Neural progenitor cell (in vitro differentiated cells): ENCODE results near the gene DDX25. TPM values are rescaled to one million over a fixed set of nuclear protein-coding genes. Genes with fewer than 3 reads are reported as not detected.
A peak's percentile ranks its signal among the peaks of the same experiment; 100 is the strongest.

Experiments used
- DNase-seq: peaks from one replicate; pipeline ENCODE4 v3.0.0-alpha.2; 2016; ENCODE audit warnings: low spot score
- H2AFZ ChIP-seq: fragments of 200-600 bp; sonication (generic); replicated peaks from 2 replicates; pipeline ENCODE4 v1.6.1; 2016; ENCODE audit warnings: antibody characterized with exemption
- H3F3A ChIP-seq: fragments of 200-600 bp; sonication (generic); 2 replicates; pipeline ENCODE4 v1.6.1; 2016; ENCODE audit warnings: antibody characterized with exemption, low read depth
- H3K27ac ChIP-seq: fragments of 200-600 bp; sonication (generic); 2 replicates; pipeline ENCODE4 v1.5.1; 2016; ENCODE audit warnings: mild to moderate bottlenecking
- H3K27me3 ChIP-seq: fragments of 200-600 bp; sonication (generic); 2 replicates; pipeline ENCODE4 v1.6.1; 2016; ENCODE audit warnings: mild to moderate bottlenecking, moderate library complexity
- H3K36me3 ChIP-seq: fragments of 200-600 bp; sonication (generic); 2 replicates; pipeline ENCODE4 v1.5.1; 2016
- H3K4me1 ChIP-seq: fragments of 200-600 bp; sonication (generic); 2 replicates; pipeline ENCODE4 v1.6.1; 2016; ENCODE audit warnings: mixed run types
- H3K4me2 ChIP-seq: fragments of 200-600 bp; sonication (generic); 2 replicates; pipeline ENCODE4 v1.6.1; 2016
- H3K4me3 ChIP-seq: fragments of 200-600 bp; sonication (generic); 2 replicates; pipeline ENCODE4 v1.5.1; 2016
- H3K79me2 ChIP-seq: fragments of 200-600 bp; sonication (generic); 2 replicates; pipeline ENCODE4 v1.6.1; 2016; ENCODE audit warnings: low read depth
- H3K9ac ChIP-seq: fragments of 200-600 bp; sonication (generic); 2 replicates; pipeline ENCODE4 v1.6.1; 2016
- H3K9me3 ChIP-seq: fragments of 200-600 bp; sonication (generic); 2 replicates; pipeline ENCODE4 v1.5.1; 2016; ENCODE audit warnings: low read depth
- H4K20me1 ChIP-seq: fragments of 200-600 bp; sonication (generic); 2 replicates; pipeline ENCODE4 v1.6.1; 2016; ENCODE audit warnings: low read depth
- H3K27ac Mint-ChIP-seq: 3 replicates; pipeline ENCODE4 v1.8.0; 2021; ENCODE audit warnings: mixed read lengths
- H3K27me3 Mint-ChIP-seq: 2 replicates; pipeline ENCODE4 v1.8.0; 2022; ENCODE audit warnings: low read depth, mild to moderate bottlenecking, inconsistent platforms, moderate library complexity, mixed read lengths; ENCODE audit not compliant: insufficient read depth
- H3K36me3 Mint-ChIP-seq: 3 replicates; pipeline ENCODE4 v1.8.0; 2021; ENCODE audit warnings: mixed read lengths
- H3K4me1 Mint-ChIP-seq: 3 replicates; pipeline ENCODE4 v1.8.0; 2021; ENCODE audit warnings: mixed read lengths
- H3K4me3 Mint-ChIP-seq: 3 replicates; pipeline ENCODE4 v1.8.0; 2021; ENCODE audit warnings: mild to moderate bottlenecking, moderate library complexity, mixed read lengths
- H3K9me3 Mint-ChIP-seq: 3 replicates; pipeline ENCODE4 v1.8.0; 2020; ENCODE audit warnings: mixed read lengths
- CTCF ChIP-seq: fragments of 200-600 bp; sonication (generic); IDR thresholded peaks from 2 replicates; pipeline ENCODE4 v1.5.1; 2017; ENCODE audit warnings: antibody characterized with exemption, mild to moderate bottlenecking
- EZH2 ChIP-seq: fragments of 200-600 bp; sonication (generic); IDR thresholded peaks from 2 replicates; pipeline ENCODE4 v1.6.1; 2017; ENCODE audit warnings: antibody characterized with exemption, mild to moderate bottlenecking, moderate library complexity
- EZH2phosphoT487 ChIP-seq: fragments of 200-600 bp; sonication (generic); IDR thresholded peaks from 2 replicates; pipeline ENCODE4 v1.6.1; 2017; ENCODE audit warnings: antibody characterized with exemption
- total RNA-seq: library from RNA; depleted of rRNA; stranded (reverse); fragments of >200 nt; gene quantifications from 2 replicates; pipeline ENCODE4 v1.2.3, GENCODE V29; 2015; ENCODE audit warnings: low replicate concordance

Gene DDX25
- total RNA-seq, 1 donor from 2014 or later: 12.4 TPM

- Mint-ChIP-seq H3K9me3 (no peaks in the 10 kb centered on the region), H3K27me3 (no peaks in the 10 kb centered on the region), H3K4me1 (peaks cover 15% of the 10 kb centered on the region), H3K36me3 (no peaks in the 10 kb centered on the region), H3K27ac (no peak overlapping the region), H3K4me3 (no peak overlapping the region)
- Histone ChIP-seq H4K20me1 (no peaks in the 10 kb centered on the region), H2AFZ (no peak overlapping the region), H3K36me3 (no peaks in the 10 kb centered on the region), H3K9me3 (no peaks in the 10 kb centered on the region), H3K79me2 (no peaks in the 10 kb centered on the region), H3F3A (no peaks in the 10 kb centered on the region), H3K4me1 (peaks cover 8% of the 10 kb centered on the region), H3K27me3 (no peaks in the 10 kb centered on the region), H3K9ac (no peak overlapping the region), H3K27ac (no peak overlapping the region), H3K4me2 (no peak overlapping the region), H3K4me3 (no peak overlapping the region)
- no peak for DNase-seq
- TF ChIP-seq EZH2phosphoT487 (no peak), EZH2 (no peak), CTCF (no peak)
Measured at GRCh38 chr11:125924384-125925007, 20.2 kb downstream of the DDX25 start.

GRCh38 chr11:125925247-125925740, 21.0 kb downstream of the DDX25 start:
- TF ChIP-seq CTCF (no peak), EZH2 (no peak), EZH2phosphoT487 (no peak)
- H3K36me3 ChIP-seq: no peaks in the 10 kb centered on the region
- no peaks in the 10 kb centered on the region for H4K20me1 ChIP-seq
- H3K27me3 ChIP-seq: no peaks in the 10 kb centered on the region
- Mint-ChIP-seq H3K36me3 (no peaks in the 10 kb centered on the region), H3K27ac (no peak overlapping the region), H3K4me1 (peaks cover 15% of the 10 kb centered on the region), H3K9me3 (no peaks in the 10 kb centered on the region), H3K4me3 (no peak overlapping the region), H3K27me3 (no peaks in the 10 kb centered on the region)
- no peak overlapping the region for H3K4me3 ChIP-seq
- H3K9me3 ChIP-seq: no peaks in the 10 kb centered on the region
- no peaks in the 10 kb centered on the region for H3K79me2 ChIP-seq
- DNase-seq: no peak
- no peak overlapping the region for H3K4me2 ChIP-seq
- H3K27ac ChIP-seq: no peak overlapping the region
- H3K4me1 ChIP-seq: peaks cover 8% of the 10 kb centered on the region
- peak overlapping the region; percentile 63 for H2AFZ ChIP-seq
- H3F3A ChIP-seq: no peaks in the 10 kb centered on the region
- H3K9ac ChIP-seq: no peak overlapping the region

GRCh38 chr11:125925804-125926203, 21.5 kb downstream of the DDX25 start:
- Histone ChIP-seq H3K9me3 (no peaks in the 10 kb centered on the region), H3F3A (no peaks in the 10 kb centered on the region), H4K20me1 (no peaks in the 10 kb centered on the region), H3K4me2 (no peak overlapping the region), H3K4me1 (peaks cover 8% of the 10 kb centered on the region), H3K79me2 (no peaks in the 10 kb centered on the region), H2AFZ (no peak overlapping the region), H3K9ac (no peak overlapping the region), H3K36me3 (no peaks in the 10 kb centered on the region), H3K27ac (no peak overlapping the region), H3K27me3 (no peaks in the 10 kb centered on the region), H3K4me3 (no peak overlapping the region)
- H3K9me3 Mint-ChIP-seq: no peaks in the 10 kb centered on the region
- no peak overlapping the region for H3K27ac Mint-ChIP-seq
- no peaks in the 10 kb centered on the region for H3K27me3 Mint-ChIP-seq
- H3K4me3 Mint-ChIP-seq: no peak overlapping the region
- H3K4me1 Mint-ChIP-seq: peaks cover 15% of the 10 kb centered on the region
- no peak for TF ChIP-seq CTCF
- TF ChIP-seq EZH2: no peak
- no peak for TF ChIP-seq EZH2phosphoT487
- no peak for DNase-seq
- H3K36me3 Mint-ChIP-seq: no peaks in the 10 kb centered on the region
